ENCODE measurements around the gene RBL1.
"Not testable (repeated sequence)": the region's sequence is repeated elsewhere in the genome, so short reads cannot be mapped to it uniquely, and the experiment has no call there.

Gene RBL1

GRCh38 chr20:37039366-37039765 is 56.4 kb downstream of the RBL1 start:
- not testable (repeated sequence) for H3K27ac ChIP-seq (ENCODE audit: insufficient read depth, low read depth, low read length, poor library complexity, severe bottlenecking); H3K4me3 ChIP-seq (ENCODE audit: insufficient read depth, low read depth, low read length); H3K9me3 ChIP-seq (ENCODE audit: control insufficient read depth, low read length); H3K27me3 ChIP-seq (ENCODE audit: control insufficient read depth, insufficient read depth, low read length, poor library complexity, severe bottlenecking); H3K4me1 ChIP-seq (ENCODE audit: control insufficient read depth, insufficient read depth, low read length)
- H3K36me3 ChIP-seq (ENCODE audit: control insufficient read depth, insufficient read depth, low read length), result peaks cover 54% of the 10 kb centered on the region
- WGBS, 2 experiments, result 95 to 97% methylated on average over 2 of the region's 2 CpGs

- peaks cover 50% of the 10 kb centered on the region for H3K36me3 ChIP-seq (ENCODE audit: control insufficient read depth, insufficient read depth, low read length)
- no peaks in the 10 kb centered on the region for H3K9me3 ChIP-seq (ENCODE audit: control insufficient read depth, low read length)
Measured at GRCh38 chr20:37032077-37032476, 63.7 kb downstream of the RBL1 start.

GRCh38 chr20:37020636-37021035 is 75.2 kb downstream of the RBL1 start:
- peaks cover 20% of the 10 kb centered on the region for H3K36me3 ChIP-seq (ENCODE audit: control insufficient read depth, insufficient read depth, low read length)
- 96 to 100% methylated on average over 2 of the region's 2 CpGs for WGBS, 2 experiments
- H3K27me3 ChIP-seq (ENCODE audit: control insufficient read depth, insufficient read depth, low read length, poor library complexity, severe bottlenecking), result no peaks in the 10 kb centered on the region

More at GRCh38 chr20:37032077-37032476, 63.7 kb downstream of the RBL1 start:
- H3K4me3 ChIP-seq (ENCODE audit: insufficient read depth, low read depth, low read length), result no peak overlapping the region
- H3K27ac ChIP-seq (ENCODE audit: insufficient read depth, low read depth, low read length, poor library complexity, severe bottlenecking), result no peak overlapping the region
- 96 to 97% methylated on average over 2 to 4 of the region's 4 CpGs for WGBS, 2 experiments
- H3K27me3 ChIP-seq (ENCODE audit: control insufficient read depth, insufficient read depth, low read length, poor library complexity, severe bottlenecking), result no peaks in the 10 kb centered on the region
- H3K4me1 ChIP-seq (ENCODE audit: control insufficient read depth, insufficient read depth, low read length), result no peaks in the 10 kb centered on the region

GRCh38 chr20:37012631-37013030 is 83.2 kb downstream of the RBL1 start:
- not testable (repeated sequence) for H3K4me1 ChIP-seq (ENCODE audit: control insufficient read depth, insufficient read depth, low read length); H3K9me3 ChIP-seq (ENCODE audit: control insufficient read depth, low read length); H3K4me3 ChIP-seq (ENCODE audit: insufficient read depth, low read depth, low read length); H3K27me3 ChIP-seq (ENCODE audit: control insufficient read depth, insufficient read depth, low read length, poor library complexity, severe bottlenecking); H3K27ac ChIP-seq (ENCODE audit: insufficient read depth, low read depth, low read length, poor library complexity, severe bottlenecking)
- H3K36me3 ChIP-seq (ENCODE audit: control insufficient read depth, insufficient read depth, low read length), result peaks cover 20% of the 10 kb centered on the region
- WGBS, 2 experiments, result 97 to 98% methylated on average over 24 to 28 of the region's 28 CpGs

More at GRCh38 chr20:37020636-37021035, 75.2 kb downstream of the RBL1 start:
- Histone ChIP-seq H3K4me1 (ENCODE audit: control insufficient read depth, insufficient read depth, low read length) (no peaks in the 10 kb centered on the region), H3K27ac (ENCODE audit: insufficient read depth, low read depth, low read length, poor library complexity, severe bottlenecking) (no peak overlapping the region), H3K4me3 (ENCODE audit: insufficient read depth, low read depth, low read length) (no peak overlapping the region), H3K9me3 (ENCODE audit: control insufficient read depth, low read length) (no peaks in the 10 kb centered on the region)

- H3K4me3 ChIP-seq (ENCODE audit: insufficient read depth, low read depth, low read length); H3K4me1 ChIP-seq (ENCODE audit: control insufficient read depth, insufficient read depth, low read length); H3K27ac ChIP-seq (ENCODE audit: insufficient read depth, low read depth, low read length, poor library complexity, severe bottlenecking); H3K9me3 ChIP-seq (ENCODE audit: control insufficient read depth, low read length); H3K27me3 ChIP-seq (ENCODE audit: control insufficient read depth, insufficient read depth, low read length, poor library complexity, severe bottlenecking): not testable (repeated sequence)
- peaks cover 14% of the 10 kb centered on the region for H3K36me3 ChIP-seq (ENCODE audit: control insufficient read depth, insufficient read depth, low read length)
- WGBS, 2 experiments, result 96% methylated on average over 25 of the region's 25 CpGs
Measured at GRCh38 chr20:37011858-37012257, 83.9 kb downstream of the RBL1 start.

GRCh38 chr20:37011147-37011546 is 84.7 kb downstream of the RBL1 start:
- Histone ChIP-seq H3K27ac (ENCODE audit: insufficient read depth, low read depth, low read length, poor library complexity, severe bottlenecking) (no peak overlapping the region), H3K27me3 (ENCODE audit: control insufficient read depth, insufficient read depth, low read length, poor library complexity, severe bottlenecking) (no peaks in the 10 kb centered on the region), H3K36me3 (ENCODE audit: control insufficient read depth, insufficient read depth, low read length) (peaks cover 10% of the 10 kb centered on the region), H3K4me3 (ENCODE audit: insufficient read depth, low read depth, low read length) (no peak overlapping the region), H3K4me1 (ENCODE audit: control insufficient read depth, insufficient read depth, low read length) (no peaks in the 10 kb centered on the region), H3K9me3 (ENCODE audit: control insufficient read depth, low read length) (no peaks in the 10 kb centered on the region)

GRCh38 chr20:37007898-37008649 is 87.7 kb downstream of the RBL1 start:
- Histone ChIP-seq H3K9me3 (ENCODE audit: control insufficient read depth, low read length) (no peaks in the 10 kb centered on the region), H3K27ac (ENCODE audit: insufficient read depth, low read depth, low read length, poor library complexity, severe bottlenecking) (no peak overlapping the region), H3K27me3 (ENCODE audit: control insufficient read depth, insufficient read depth, low read length, poor library complexity, severe bottlenecking) (no peaks in the 10 kb centered on the region), H3K4me3 (ENCODE audit: insufficient read depth, low read depth, low read length) (no peak overlapping the region), H3K4me1 (ENCODE audit: control insufficient read depth, insufficient read depth, low read length) (no peaks in the 10 kb centered on the region), H3K36me3 (ENCODE audit: control insufficient read depth, insufficient read depth, low read length) (peaks cover 8% of the 10 kb centered on the region)

- H3K27me3 ChIP-seq (ENCODE audit: control insufficient read depth, insufficient read depth, low read length, poor library complexity, severe bottlenecking); H3K27ac ChIP-seq (ENCODE audit: insufficient read depth, low read depth, low read length, poor library complexity, severe bottlenecking); H3K9me3 ChIP-seq (ENCODE audit: control insufficient read depth, low read length); H3K4me3 ChIP-seq (ENCODE audit: insufficient read depth, low read depth, low read length); H3K4me1 ChIP-seq (ENCODE audit: control insufficient read depth, insufficient read depth, low read length): not testable (repeated sequence)
- 95 to 96% methylated on average over 11 of the region's 11 CpGs for WGBS, 2 experiments
- peaks cover 20% of the 10 kb centered on the region for H3K36me3 ChIP-seq (ENCODE audit: control insufficient read depth, insufficient read depth, low read length)
Measured at GRCh38 chr20:37005062-37005942, 90.5 kb downstream of the RBL1 start.

GRCh38 chr20:37001634-37002033 is 94.2 kb downstream of the RBL1 start:
- peaks cover 20% of the 10 kb centered on the region for H3K36me3 ChIP-seq (ENCODE audit: control insufficient read depth, insufficient read depth, low read length)
- WGBS, 2 experiments, result 93 to 95% methylated on average over 1 of the region's 2 CpGs
- not testable (repeated sequence) for H3K4me1 ChIP-seq (ENCODE audit: control insufficient read depth, insufficient read depth, low read length); H3K27me3 ChIP-seq (ENCODE audit: control insufficient read depth, insufficient read depth, low read length, poor library complexity, severe bottlenecking); H3K4me3 ChIP-seq (ENCODE audit: insufficient read depth, low read depth, low read length); H3K9me3 ChIP-seq (ENCODE audit: control insufficient read depth, low read length); H3K27ac ChIP-seq (ENCODE audit: insufficient read depth, low read depth, low read length, poor library complexity, severe bottlenecking)

- not testable (repeated sequence) for H3K9me3 ChIP-seq (ENCODE audit: control insufficient read depth, low read length); H3K27ac ChIP-seq (ENCODE audit: insufficient read depth, low read depth, low read length, poor library complexity, severe bottlenecking); H3K4me3 ChIP-seq (ENCODE audit: insufficient read depth, low read depth, low read length); H3K4me1 ChIP-seq (ENCODE audit: control insufficient read depth, insufficient read depth, low read length); H3K27me3 ChIP-seq (ENCODE audit: control insufficient read depth, insufficient read depth, low read length, poor library complexity, severe bottlenecking)
- H3K36me3 ChIP-seq (ENCODE audit: control insufficient read depth, insufficient read depth, low read length), result peaks cover 20% of the 10 kb centered on the region
- WGBS, 2 experiments, result 98% methylated on average over 12 of the region's 26 CpGs; no CpG with 5 or more reads in 1 of the 2 experiments
Measured at GRCh38 chr20:37000171-37000570, 95.6 kb downstream of the RBL1 start.

Data from ectodermal cell (in vitro differentiated cells).